Measurements from ENCODE around the gene MOB2.

GRCh38 chr11:1503708-1504104 is 17.1 kb upstream of the MOB2 start:
- TF ChIP-seq CTCF (IDR thresholded peaks at IDR 0.05; ENCODE audit: insufficient read depth, low read length, poor library complexity, severe bottlenecking) = no peak
- TF ChIP-seq EZH2phosphoT487 (conservative IDR thresholded peaks at IDR 0.05; ENCODE audit: low read length) = no peak
